HepG2 (cell line): Measurements from ENCODE around the gene ZNHIT1. TPM values are rescaled to one million over a fixed set of nuclear protein-coding genes. Genes with fewer than 3 reads are reported as not detected.

Experiments
- ATAC-seq: fragments of 200-7000 bp; cut with Tn5 transposase; 3 replicates; pipeline ENCODE4 v1.9.1; 2020; ENCODE audit warnings: mild to moderate bottlenecking, moderate library complexity
- BruUV-seq: library from RNA; stranded (reverse); fragments of 400-500 nt; replicated peaks from 2 replicates; lab custom pipeline; 2021; lab: Mats Ljungman, UMichigan
- CTCF ChIA-PET: fragments of 300-600 bp; formaldehyde crosslinking; extraction: SDS; loops from one replicate; lab custom pipeline; 2021; ENCODE audit warnings: low total read pairs, inconsistent platforms, low intra/inter-chr PET ratio; lab: Yijun Ruan, JAX
- POLR2A ChIA-PET: fragments of 350-600 bp; sonication (Branson Sonifier 250); formaldehyde crosslinking; loops from one replicate; lab custom pipeline; 2020; ENCODE audit warnings: antibody characterized with exemption, inconsistent platforms; lab: Yijun Ruan, JAX
- DNase-seq: peaks from one replicate; pipeline ENCODE4 v3.0.0-alpha.2; 2015; ENCODE audit warnings: low spot score
- FAIRE-seq: peaks from 3 replicates; lab custom pipeline; 2011; peaks lifted over from hg19 to GRCh38; lab: Jason Lieb, UNC
- H2AFZ ChIP-seq: one replicate; pipeline ENCODE4 v1.6.1; 2011; ENCODE audit warnings: low read length, inconsistent platforms
- H3K27ac ChIP-seq: fragments of 300-600 bp; 3 replicates; pipeline ENCODE4 v1.8.0; 2011; ENCODE audit warnings: mixed run types, mild to moderate bottlenecking, mixed read lengths, low read length, inconsistent platforms; ENCODE audit not compliant: insufficient read depth; ENCODE audit errors: extremely low read length
- H3K27me3 ChIP-seq, 2 experiments: fragments of 200-600 bp in 1 of 2; 2 replicates in 1 of 2; 3 replicates in 1 of 2; pipeline versions ENCODE4 v1.6.0 to v1.8.0; 2011; ENCODE audit warnings: low read length in 2 of 2, mild to moderate bottlenecking in 2 of 2, moderate library complexity in 2 of 2, inconsistent platforms in 1 of 2; ENCODE audit not compliant: insufficient read depth in 2 of 2, control insufficient read depth in 1 of 2
- H3K36me3 ChIP-seq, 2 experiments: fragments of 200-600 bp in 1 of 2; replicated peaks in 1 of 2; 2 replicates in 1 of 2; 3 replicates in 1 of 2; pipeline versions ENCODE4 v1.5.1 to v1.8.0; 2011; ENCODE audit warnings: low read length in 2 of 2, inconsistent platforms in 1 of 2; ENCODE audit not compliant: insufficient read depth in 2 of 2, control insufficient read depth in 1 of 2
- H3K4me1 ChIP-seq: 2 replicates; pipeline ENCODE4 v1.5.1; 2012; ENCODE audit warnings: low read length, inconsistent platforms; ENCODE audit not compliant: insufficient read depth
- H3K4me2 ChIP-seq: 2 replicates; pipeline ENCODE4 v1.6.0; 2011; ENCODE audit warnings: low read depth, low read length, inconsistent platforms
- H3K4me3 ChIP-seq, 3 experiments: fragments of 200-600 bp in 1 of 3; sonication (generic), shearing (Covaris generic) in 1 of 3; replicated peaks in 1 of 3; 2 replicates each; pipeline ENCODE4 v1.5.1; 2011 to 2016; ENCODE audit warnings: low read length in 3 of 3, inconsistent platforms in 2 of 3, low read depth in 2 of 3, mild to moderate bottlenecking in 2 of 3, control low read depth in 1 of 3, mixed read lengths in 1 of 3; ENCODE audit not compliant: insufficient read depth in 1 of 3
- H3K79me2 ChIP-seq: one replicate; pipeline ENCODE4 v1.6.1; 2011; ENCODE audit warnings: low read length, inconsistent platforms; ENCODE audit not compliant: insufficient read depth
- H3K9ac ChIP-seq: 2 replicates; pipeline ENCODE4 v1.6.0; 2011; ENCODE audit warnings: mild to moderate bottlenecking, low read depth, low read length, inconsistent platforms; ENCODE audit not compliant: insufficient read depth
- H3K9me3 ChIP-seq: 2 replicates; pipeline ENCODE4 v1.5.1; 2012; ENCODE audit warnings: mild to moderate bottlenecking, low read length
- H4K20me1 ChIP-seq: 2 replicates; pipeline ENCODE4 v1.6.0; 2011; ENCODE audit warnings: inconsistent platforms, mild to moderate bottlenecking, low read length, moderate library complexity; ENCODE audit not compliant: insufficient read depth
- CC2D1A ChIP-seq: sonication (generic); formaldehyde crosslinking; IDR thresholded peaks from 2 replicates; pipeline ENCODE4 v1.8.1; 2023; ENCODE audit warnings: mild to moderate bottlenecking, missing genetic modification reagents
- CERS6 ChIP-seq: sonication (generic); formaldehyde crosslinking; IDR thresholded peaks from 2 replicates; pipeline ENCODE4 v1.5.0; 2020; ENCODE audit warnings: missing genetic modification reagents
- DNMT3B ChIP-seq: conservative IDR thresholded peaks from 2 replicates; pipeline ENCODE4 v1.6.1; 2016; ENCODE audit warnings: missing biosample characterization, control low read depth
- HDAC1 ChIP-seq: sonication (generic); formaldehyde crosslinking; IDR thresholded peaks from 2 replicates; pipeline ENCODE4 v1.5.1; 2020; ENCODE audit warnings: mild to moderate bottlenecking, missing genetic modification reagents
- KLF11 ChIP-seq: IDR thresholded peaks from 2 replicates; pipeline ENCODE4 v1.6.1; 2016; ENCODE audit warnings: missing compliant biosample characterization
- MAF1 ChIP-seq: sonication (generic); formaldehyde crosslinking; IDR thresholded peaks from 2 replicates; pipeline ENCODE4 v1.5.0; 2020; ENCODE audit warnings: missing genetic modification reagents, borderline replicate concordance
- MED13 ChIP-seq: sonication (generic); formaldehyde crosslinking; IDR thresholded peaks from 2 replicates; pipeline ENCODE4 v1.5.0; 2020; ENCODE audit warnings: missing genetic modification reagents
- MLXIP ChIP-seq: sonication (generic); formaldehyde crosslinking; IDR thresholded peaks from 2 replicates; pipeline ENCODE4 v1.9.0; 2021; ENCODE audit warnings: missing genetic modification reagents, borderline replicate concordance
- PHB2 ChIP-seq: fragments of 450-650 bp; IDR thresholded peaks from 2 replicates; pipeline ENCODE4 v1.6.1; 2018; ENCODE audit not compliant: partially characterized antibody
- TOPORS ChIP-seq: sonication (generic); formaldehyde crosslinking; IDR thresholded peaks from 2 replicates; pipeline ENCODE4 v1.8.0; 2023; ENCODE audit warnings: mild to moderate bottlenecking, missing genetic modification reagents
- ZNF451 ChIP-seq: sonication (generic); formaldehyde crosslinking; IDR thresholded peaks from 2 replicates; pipeline ENCODE4 v1.5.0; 2020; ENCODE audit warnings: mild to moderate bottlenecking, missing genetic modification reagents
- ZNF776 ChIP-seq: sonication (generic); formaldehyde crosslinking; IDR thresholded peaks from 2 replicates; pipeline ENCODE4 v1.4.0; 2020; ENCODE audit warnings: mild to moderate bottlenecking, missing genetic modification reagents
- WGBS: methylation state at CpG from one replicate; pipeline ENCODE4 v1.1.6; 2017; ENCODE audit warnings: low lambda C conversion rate; 5-methylcytosine and 5-hydroxymethylcytosine counted together
- in situ Hi-C: cut with HindIII; loops from 2 replicates; pipeline ENCODE4 v1.10.0; 2017; ENCODE audit warnings: low pct_unique_long_range_greater_than_20kb; ENCODE audit not compliant: extremely low pct_ligation_motif_present
- intact Hi-C: fragments of 100-400 bp; cut with micrococcal nuclease; formaldehyde crosslinking; loops from one replicate; pipeline ENCODE4 v1.10.0; 2022; ENCODE audit not compliant: unreplicated experiment
- polyA plus RNA-seq, 8 experiments: library from polyadenylated mRNA; depleted of rRNA in 3 of 8; stranded (reverse) in 7 of 8; unstranded in 1 of 8; fragments of >200 nt; fragmentation: Illumina TruSeq in 4 of 8; extraction: Trizol in 4 of 8; gene quantifications; 2 replicates each; pipeline versions ENCODE4 v1.2.1 to v1.2.3, GENCODE V29; 2011 to 2016; ENCODE audit warnings: low read depth in 4 of 8, missing spikeins in 1 of 8, mixed read lengths in 1 of 8; ENCODE audit not compliant: insufficient read depth in 1 of 8
- total RNA-seq, 5 experiments: library from RNA; depleted of rRNA; stranded (reverse); fragments of >200 nt; fragmentation: Illumina TruSeq; extraction: Trizol; gene quantifications; 2 replicates each; pipeline ENCODE4 v1.2.3, GENCODE V29; 2016; ENCODE audit warnings: low read depth in 1 of 5

ZNHIT1 gene
- total and polyA plus RNA-seq, 2 of the 13 experiments (the other 11 are each of a cell fraction or from before 2014, with no cell fraction given) = 32.5 to 64.5 TPM

GRCh38 chr7:101234636-101235035 lies 16.7 kb downstream of the ZNHIT1 start:
- ATAC-seq (no peak), DNase-seq (no peak), FAIRE-seq (no peak)
- H3K27ac ChIP-seq = no peak overlapping the region
- H3K4me3 ChIP-seq = no peak overlapping the region
- no TSS peak for BruUV-seq
- in situ Hi-C loops = no loop called here
- no peak overlapping the region for H3K4me2 ChIP-seq
- intact Hi-C loops = no loop called here
- no peaks in the 10 kb centered on the region for H3K9me3 ChIP-seq
- 100% methylated on average over 4 of the region's 5 CpGs for WGBS
- H3K4me1 ChIP-seq = peaks cover 65% of the 10 kb centered on the region
- CTCF ChIA-PET = interaction anchor here (1.3 kb wide), 1 partner anchor 9 kb away, joined by 4 read pairs; no protein-coding TSS in a partner anchor
- TF ChIP-seq DNMT3B (CRISPR knock-in tag) (no peak), ZNF451 (no peak), CERS6 (CRISPR knock-in tag) (no peak), MLXIP (CRISPR knock-in tag) (no peak), PHB2 (no peak), TOPORS (no peak), CC2D1A (CRISPR knock-in tag) (no peak), MAF1 (CRISPR knock-in tag) (no peak), MED13 (no peak), KLF11 (no peak), HDAC1 (no peak), ZNF776 (no peak)
- no peak overlapping the region for H3K9ac ChIP-seq
- no peak overlapping the region for H2AFZ ChIP-seq
- H3K79me2 ChIP-seq = no peaks in the 10 kb centered on the region
- peaks cover 0 to 6% of the 10 kb centered on the region in 2 experiments; a peak in 2 of 5 replicates for H3K36me3 ChIP-seq
- POLR2A ChIA-PET = interaction anchor here (0.8 to 3.0 kb wide), 3 partner anchors 10 to 33 kb away, joined by 4 to 11 read pairs (median 8); partner anchors contain the start of genes FIS1, PLOD3 and ZNHIT1
- no peaks in the 10 kb centered on the region for H4K20me1 ChIP-seq
- no peaks in the 10 kb centered on the region for H3K27me3 ChIP-seq
